T-helper 1 cell treated with Interleukin-12 subunit alpha and Interleukin-12 subunit beta and Interleukin-4 antibody, amounts not matched to agents 30 μg/mL and 1 μg/mL, for 36 hours (primary cell): ENCODE measurements around the gene WNT3.

Experiments
- H3K27ac Mint-ChIP-seq: one replicate; pipeline ENCODE4 v1.8.0; 2021; ENCODE audit warnings: mild to moderate bottlenecking, mixed read lengths
- H3K27me3 Mint-ChIP-seq: one replicate; pipeline ENCODE4 v1.8.0; 2021; ENCODE audit warnings: low read depth, mixed read lengths
- H3K36me3 Mint-ChIP-seq: one replicate; pipeline ENCODE4 v1.8.0; 2021; ENCODE audit warnings: low read depth, mixed read lengths
- H3K4me1 Mint-ChIP-seq: one replicate; pipeline ENCODE4 v1.8.0; 2021; ENCODE audit warnings: low read depth, mixed read lengths
- H3K4me3 Mint-ChIP-seq: one replicate; pipeline ENCODE4 v1.8.0; 2021; ENCODE audit warnings: mild to moderate bottlenecking, moderate library complexity, mixed read lengths
- H3K9me3 Mint-ChIP-seq: one replicate; pipeline ENCODE4 v1.8.0; 2021; ENCODE audit warnings: mixed read lengths

WNT3 gene

DNA sequence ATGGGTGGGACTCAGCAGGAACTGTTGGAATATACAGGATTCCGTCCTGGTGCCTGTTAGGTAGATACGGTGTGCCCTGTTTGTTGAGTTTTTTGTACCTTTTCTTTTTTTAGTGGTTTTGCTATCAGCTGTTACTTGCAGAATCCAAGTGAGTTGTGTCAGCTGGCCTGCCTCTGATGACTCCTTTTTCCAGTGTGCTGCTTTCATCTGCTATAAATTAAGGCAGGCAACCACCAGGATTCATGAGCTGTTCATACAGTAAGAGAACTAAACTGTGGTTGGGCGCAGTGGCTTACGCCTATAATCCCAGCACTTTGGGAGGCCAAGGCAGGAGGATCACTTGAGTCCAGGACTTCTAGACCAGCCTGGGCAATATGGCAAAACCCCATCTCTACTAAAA is 79.9 kb downstream of the WNT3 start:
- Mint-ChIP-seq H3K9me3 (no peaks in the 10 kb centered on the region), H3K4me3 (no peak overlapping the region), H3K36me3 (peaks cover 5% of the 10 kb centered on the region), H3K4me1 (no peaks in the 10 kb centered on the region), H3K27ac (no peak overlapping the region), H3K27me3 (no peaks in the 10 kb centered on the region)

DNA sequence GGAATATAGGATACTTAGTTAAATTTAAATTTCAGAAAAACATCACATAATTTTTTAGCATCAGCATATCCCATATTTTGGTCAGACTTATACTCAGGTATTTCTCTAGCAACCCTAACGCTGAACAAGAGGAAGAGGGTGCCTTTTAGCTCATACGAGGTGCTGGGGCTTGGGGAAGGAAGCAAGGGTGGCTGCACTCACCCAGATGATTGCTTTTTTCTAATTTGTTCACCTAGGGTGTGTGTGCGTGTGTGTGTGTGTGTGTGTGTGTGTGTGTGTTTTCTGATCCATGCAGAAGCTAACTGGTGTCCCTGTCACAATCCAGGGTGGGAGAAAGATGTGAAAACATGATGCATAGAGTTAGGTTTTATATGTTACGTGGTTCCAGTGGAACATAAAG is 81.2 kb downstream of the WNT3 start:
- no peaks in the 10 kb centered on the region for H3K27me3 Mint-ChIP-seq
- no peaks in the 10 kb centered on the region for H3K4me1 Mint-ChIP-seq
- H3K9me3 Mint-ChIP-seq: no peaks in the 10 kb centered on the region
- H3K4me3 Mint-ChIP-seq: no peak overlapping the region
- peaks cover 9% of the 10 kb centered on the region for H3K36me3 Mint-ChIP-seq
- no peak overlapping the region for H3K27ac Mint-ChIP-seq

DNA sequence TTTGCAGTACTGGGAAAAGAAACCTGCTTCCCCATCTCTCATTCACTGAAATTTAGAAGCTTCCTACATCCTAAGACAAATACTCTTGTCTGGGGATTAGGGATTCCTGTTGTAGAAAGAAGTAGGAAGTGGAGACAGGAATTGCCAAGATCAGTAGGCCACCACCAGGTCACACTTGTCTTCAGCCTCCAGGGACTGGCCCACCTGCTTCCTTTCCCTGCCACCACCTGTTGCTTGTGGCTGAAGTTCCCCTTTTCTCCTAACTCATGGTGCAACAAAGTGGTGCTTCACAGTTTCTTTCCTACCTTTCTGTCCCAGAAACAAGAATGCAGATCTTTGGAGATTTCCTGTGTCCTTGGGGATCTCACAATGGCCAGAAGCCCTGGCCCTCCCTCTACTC is 82.4 kb downstream of the WNT3 start:
- H3K27me3 Mint-ChIP-seq: no peaks in the 10 kb centered on the region
- H3K4me1 Mint-ChIP-seq: no peaks in the 10 kb centered on the region
- no peak overlapping the region for H3K4me3 Mint-ChIP-seq
- H3K27ac Mint-ChIP-seq: no peak overlapping the region
- peaks cover 12% of the 10 kb centered on the region for H3K36me3 Mint-ChIP-seq
- no peaks in the 10 kb centered on the region for H3K9me3 Mint-ChIP-seq

DNA sequence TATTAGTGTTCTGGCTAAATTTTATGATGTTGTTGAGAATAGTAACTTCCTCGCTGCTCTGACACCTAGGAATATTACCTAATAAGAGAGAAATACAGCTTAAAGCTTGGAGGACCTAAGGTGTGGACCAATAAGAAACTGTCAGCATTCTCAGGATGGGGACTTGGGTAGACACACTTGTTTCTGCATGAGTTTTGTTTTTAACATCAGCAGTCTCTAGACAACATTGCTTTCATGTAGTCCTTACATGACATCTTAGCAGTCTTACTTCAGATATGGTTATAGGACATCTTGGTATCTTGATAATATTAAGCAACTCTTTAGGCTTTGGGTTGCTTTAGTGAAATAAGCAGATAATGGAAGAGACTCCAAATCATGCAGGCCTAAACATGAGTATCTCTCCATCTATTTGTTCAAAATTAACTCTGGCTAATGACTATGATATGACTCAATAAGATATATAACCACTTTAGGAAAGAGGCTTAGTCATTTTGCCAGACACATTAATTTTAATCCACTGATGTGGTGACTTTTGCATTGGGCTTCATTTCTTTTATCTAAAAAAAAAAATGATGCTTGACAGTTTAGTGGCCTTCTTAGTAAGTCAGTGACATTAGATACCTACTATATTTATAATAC is 84.5 kb downstream of the WNT3 start:
- Mint-ChIP-seq H3K27ac (no peak overlapping the region), H3K4me3 (no peak overlapping the region), H3K9me3 (no peaks in the 10 kb centered on the region), H3K36me3 (peaks cover 13% of the 10 kb centered on the region), H3K27me3 (no peaks in the 10 kb centered on the region), H3K4me1 (no peaks in the 10 kb centered on the region)

DNA sequence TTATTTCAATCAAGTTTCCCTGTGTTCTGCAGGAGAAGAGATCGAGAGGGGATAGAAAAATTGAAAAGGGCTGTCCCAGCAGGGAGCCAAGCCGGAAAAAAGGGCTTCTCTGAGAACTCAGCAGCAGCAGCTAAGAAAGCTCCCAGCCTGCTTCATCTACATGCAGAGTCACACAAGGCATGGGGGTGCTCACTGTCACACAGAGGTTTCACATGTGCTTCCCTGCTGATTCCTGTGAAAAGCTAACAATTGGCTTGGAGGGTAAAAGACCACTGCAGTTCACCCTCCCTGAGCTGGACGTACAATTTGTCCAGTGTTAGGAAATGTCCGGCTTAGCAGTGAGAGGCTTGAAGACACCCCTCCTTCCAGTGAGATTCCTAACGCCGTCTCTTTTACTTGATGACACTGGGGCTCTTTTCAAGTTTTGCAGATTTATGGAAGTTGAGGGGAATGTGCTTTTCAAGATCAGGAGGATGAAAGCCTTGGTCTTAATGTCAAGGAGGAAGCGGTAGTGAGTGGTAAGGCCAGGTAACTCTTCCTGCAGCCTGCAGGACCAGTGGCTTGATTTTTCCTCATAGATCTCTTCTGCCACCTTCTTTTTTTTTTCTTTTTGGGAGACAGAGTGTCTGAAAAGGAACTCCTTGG is 85.6 kb downstream of the WNT3 start:
- peaks cover 13% of the 10 kb centered on the region for H3K36me3 Mint-ChIP-seq

DNA sequence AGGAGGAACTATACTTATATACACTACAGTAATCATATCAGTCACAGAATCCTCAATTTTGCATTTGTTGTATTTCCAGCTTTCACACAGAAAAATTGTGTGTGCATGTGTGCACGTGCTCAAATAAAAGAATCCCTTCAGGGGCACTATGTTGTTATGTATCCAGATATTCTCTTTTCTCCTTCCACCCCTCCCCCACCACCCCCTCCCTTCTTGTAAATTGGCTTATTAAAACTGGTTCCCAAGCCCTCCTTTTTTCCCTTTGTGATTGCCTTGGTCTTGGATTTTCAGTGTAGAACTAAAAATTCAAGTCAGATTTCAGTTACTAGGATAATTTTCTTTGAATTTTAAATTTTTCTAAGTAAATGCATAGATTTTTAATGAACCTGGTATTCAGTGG is 86.3 kb downstream of the WNT3 start:
- Mint-ChIP-seq H3K9me3 (no peaks in the 10 kb centered on the region), H3K4me1 (no peaks in the 10 kb centered on the region), H3K36me3 (peaks cover 11% of the 10 kb centered on the region), H3K27ac (no peak overlapping the region), H3K4me3 (no peak overlapping the region), H3K27me3 (no peaks in the 10 kb centered on the region)

More for the DNA sequence above, 85.6 kb downstream of the WNT3 start:
- H3K4me1 Mint-ChIP-seq: no peaks in the 10 kb centered on the region
- H3K4me3 Mint-ChIP-seq: no peak overlapping the region
- H3K27ac Mint-ChIP-seq: no peak overlapping the region
- H3K27me3 Mint-ChIP-seq: no peaks in the 10 kb centered on the region
- H3K9me3 Mint-ChIP-seq: no peaks in the 10 kb centered on the region

DNA sequence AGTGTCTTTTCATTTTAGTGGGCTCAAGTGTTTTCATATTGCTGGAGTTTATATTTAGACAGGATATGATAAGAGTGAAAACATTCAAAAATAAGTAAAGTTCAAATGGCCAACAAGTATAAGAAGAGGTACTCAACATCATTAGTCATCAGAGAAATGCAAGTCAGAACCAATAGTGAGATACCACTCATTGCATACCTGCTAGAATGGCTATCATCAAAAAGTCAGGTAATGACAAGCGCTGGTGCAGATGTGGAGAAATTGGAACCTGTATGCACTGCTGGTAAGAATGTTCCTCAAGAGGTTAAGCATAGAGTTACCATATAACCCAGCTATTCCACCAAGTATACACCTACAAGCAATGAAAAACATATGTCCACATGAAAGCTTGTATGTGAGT is 87.8 kb downstream of the WNT3 start:
- Mint-ChIP-seq H3K9me3 (no peaks in the 10 kb centered on the region), H3K4me1 (no peaks in the 10 kb centered on the region), H3K4me3 (no peak overlapping the region), H3K27me3 (no peaks in the 10 kb centered on the region), H3K27ac (no peak overlapping the region), H3K36me3 (peaks cover 11% of the 10 kb centered on the region)

DNA sequence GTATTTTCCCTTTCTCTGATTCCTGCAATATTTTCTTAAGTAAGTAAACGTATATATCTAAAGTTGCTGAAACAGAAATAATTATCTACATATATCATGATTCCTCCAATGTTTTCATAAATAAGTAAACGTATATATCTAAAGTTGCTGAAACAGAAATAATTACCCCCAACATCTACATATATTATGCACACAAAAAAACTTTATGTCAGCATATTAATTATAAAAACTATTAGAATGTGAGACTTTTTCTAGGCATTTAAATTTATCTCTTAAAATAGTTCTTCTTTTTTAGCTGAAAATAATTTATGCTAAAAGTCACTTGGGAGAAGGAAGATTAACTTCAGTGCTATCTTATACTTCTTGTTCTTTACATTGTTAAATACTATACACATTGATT is 88.5 kb downstream of the WNT3 start:
- no peak overlapping the region for H3K27ac Mint-ChIP-seq
- no peak overlapping the region for H3K4me3 Mint-ChIP-seq
- no peaks in the 10 kb centered on the region for H3K9me3 Mint-ChIP-seq
- H3K4me1 Mint-ChIP-seq: no peaks in the 10 kb centered on the region
- H3K27me3 Mint-ChIP-seq: no peaks in the 10 kb centered on the region
- peaks cover 11% of the 10 kb centered on the region for H3K36me3 Mint-ChIP-seq

DNA sequence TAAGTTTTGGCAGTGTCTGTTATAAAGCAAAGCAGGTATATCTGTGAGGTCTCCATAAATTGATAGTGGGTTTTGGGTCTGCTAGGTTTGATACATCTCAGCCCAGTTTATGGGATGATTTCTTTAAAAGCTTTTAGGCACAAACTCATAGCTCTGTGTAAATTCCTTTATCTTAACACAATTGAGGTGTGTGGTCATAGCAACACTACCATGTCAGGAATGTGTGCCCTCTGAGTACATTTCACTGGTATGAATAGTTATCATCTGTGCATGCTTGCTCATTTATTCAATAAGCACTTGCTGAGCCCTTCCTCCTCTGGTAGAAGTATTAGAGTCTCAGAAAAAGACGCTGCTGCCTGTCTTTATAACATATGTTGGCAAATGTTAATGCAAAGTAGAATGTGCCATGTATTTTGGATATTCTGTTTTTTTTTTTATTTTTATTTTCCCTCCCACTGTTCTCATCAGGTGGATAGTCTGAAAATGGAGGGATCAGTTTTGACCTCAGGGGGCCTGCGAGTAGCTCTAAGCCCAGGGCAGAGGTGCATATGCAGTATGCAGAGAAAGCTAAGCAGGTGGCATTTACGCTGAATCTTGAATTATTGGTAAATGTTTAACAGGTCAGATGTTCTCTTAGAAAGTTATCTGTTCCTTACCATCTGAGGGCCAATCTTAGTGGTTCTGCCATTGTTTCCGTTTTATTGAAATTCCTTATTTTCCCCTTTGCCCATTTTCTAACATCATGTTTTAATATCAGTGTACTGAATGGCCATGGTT is 90.7 kb downstream of the WNT3 start:
- Mint-ChIP-seq H3K36me3 (peaks cover 11% of the 10 kb centered on the region), H3K27ac (no peak overlapping the region), H3K9me3 (no peaks in the 10 kb centered on the region), H3K27me3 (no peaks in the 10 kb centered on the region), H3K4me1 (no peaks in the 10 kb centered on the region), H3K4me3 (no peak overlapping the region)

DNA sequence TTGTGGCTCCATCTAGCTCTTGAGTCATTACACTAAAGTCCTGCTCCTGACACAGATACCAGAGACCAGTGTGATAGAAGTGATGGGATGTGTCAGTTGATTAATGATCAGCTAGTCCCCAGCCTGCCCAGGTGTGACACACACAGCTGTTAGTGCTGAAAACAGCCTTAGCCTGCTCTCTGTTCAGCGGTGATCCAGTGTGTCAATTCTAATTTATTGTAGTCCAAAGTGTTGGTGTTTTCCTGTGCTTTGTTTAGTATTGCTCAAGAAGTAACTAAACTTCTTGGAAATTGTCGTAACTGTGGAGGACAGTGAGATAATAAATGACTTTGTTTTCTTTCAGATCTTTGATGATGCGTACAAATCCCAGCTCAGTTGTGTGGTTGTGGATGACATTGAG is 92.3 kb downstream of the WNT3 start:
- H3K27me3 Mint-ChIP-seq: no peaks in the 10 kb centered on the region
- no peak overlapping the region for H3K27ac Mint-ChIP-seq
- H3K36me3 Mint-ChIP-seq: peaks cover 11% of the 10 kb centered on the region
- H3K4me3 Mint-ChIP-seq: no peak overlapping the region
- no peaks in the 10 kb centered on the region for H3K9me3 Mint-ChIP-seq
- H3K4me1 Mint-ChIP-seq: no peaks in the 10 kb centered on the region

DNA sequence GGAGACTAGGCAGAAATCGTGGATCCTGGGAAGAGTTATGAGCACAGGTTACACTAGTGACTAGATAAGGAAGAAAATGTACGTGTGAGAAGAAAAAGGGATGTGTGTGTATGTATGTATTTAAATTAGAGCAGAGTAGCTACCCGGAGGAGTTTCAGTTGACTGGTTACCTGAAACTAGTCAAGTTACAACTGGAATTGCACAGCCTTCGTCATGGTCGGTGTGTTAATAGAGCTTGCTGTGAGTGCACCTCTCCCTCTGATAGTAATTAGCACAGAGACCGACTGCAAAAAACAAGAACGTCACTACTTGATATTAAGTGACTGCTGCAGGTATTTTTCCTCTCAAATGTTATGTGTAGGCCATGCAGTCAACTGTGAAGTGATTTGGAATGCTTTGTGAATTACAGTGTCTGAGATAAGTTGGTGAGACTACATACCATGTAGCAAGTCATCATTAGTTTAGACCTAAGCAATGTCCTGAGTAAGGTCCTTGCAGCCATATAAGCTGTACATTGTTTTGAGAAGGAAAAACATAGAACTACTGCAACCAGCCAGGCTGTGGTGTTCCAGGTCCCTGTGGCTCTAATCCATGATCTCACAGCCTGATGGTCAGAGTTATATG is 95.7 kb downstream of the WNT3 start:
- Mint-ChIP-seq H3K27me3 (no peaks in the 10 kb centered on the region), H3K4me3 (no peak overlapping the region), H3K36me3 (peaks cover 6% of the 10 kb centered on the region), H3K4me1 (no peaks in the 10 kb centered on the region), H3K9me3 (no peaks in the 10 kb centered on the region), H3K27ac (no peak overlapping the region)

DNA sequence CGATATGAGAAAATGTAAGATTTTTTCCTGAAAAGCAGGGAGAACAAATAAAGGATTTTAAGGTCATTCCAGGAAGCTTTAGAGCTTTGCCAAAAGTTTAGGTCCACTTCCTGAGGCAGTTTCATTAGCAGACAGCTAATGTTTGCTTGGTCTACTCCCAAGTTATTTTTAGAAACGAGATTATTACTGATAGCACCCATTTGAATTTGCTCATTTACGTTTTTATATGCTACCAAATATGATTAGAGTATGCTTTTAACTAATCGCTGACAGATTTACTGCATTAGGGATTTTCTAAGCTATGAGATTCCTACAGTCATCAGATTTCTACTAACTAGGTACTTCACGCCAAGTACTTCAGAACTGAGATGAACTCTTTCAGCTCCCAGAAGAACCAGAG is 98.1 kb downstream of the WNT3 start:
- Mint-ChIP-seq H3K27ac (no peak overlapping the region), H3K9me3 (no peaks in the 10 kb centered on the region), H3K4me3 (no peak overlapping the region), H3K27me3 (no peaks in the 10 kb centered on the region), H3K36me3 (peaks cover 9% of the 10 kb centered on the region), H3K4me1 (no peaks in the 10 kb centered on the region)

DNA sequence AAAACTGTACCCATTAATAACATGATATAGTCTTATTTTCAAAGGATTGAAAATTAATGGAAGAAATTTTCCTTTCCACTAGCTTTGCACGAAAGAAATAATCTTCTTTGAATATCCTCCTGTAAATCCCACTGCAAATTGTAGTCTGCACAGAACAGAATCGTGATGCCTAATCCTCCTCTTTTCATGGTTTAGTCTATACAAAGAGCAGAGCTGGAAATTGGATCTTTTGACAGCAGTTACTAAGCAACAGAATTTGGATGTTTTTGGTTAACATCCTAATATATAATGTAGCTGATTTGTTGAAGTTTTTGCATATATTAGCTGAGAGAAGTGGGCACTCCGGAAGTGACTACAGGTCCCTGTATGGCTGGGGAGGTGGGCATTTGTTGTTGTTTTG is 98.6 kb downstream of the WNT3 start:
- Mint-ChIP-seq H3K36me3 (peaks cover 9% of the 10 kb centered on the region), H3K27ac (no peak overlapping the region), H3K27me3 (no peaks in the 10 kb centered on the region), H3K4me1 (no peaks in the 10 kb centered on the region), H3K4me3 (no peak overlapping the region), H3K9me3 (no peaks in the 10 kb centered on the region)

DNA sequence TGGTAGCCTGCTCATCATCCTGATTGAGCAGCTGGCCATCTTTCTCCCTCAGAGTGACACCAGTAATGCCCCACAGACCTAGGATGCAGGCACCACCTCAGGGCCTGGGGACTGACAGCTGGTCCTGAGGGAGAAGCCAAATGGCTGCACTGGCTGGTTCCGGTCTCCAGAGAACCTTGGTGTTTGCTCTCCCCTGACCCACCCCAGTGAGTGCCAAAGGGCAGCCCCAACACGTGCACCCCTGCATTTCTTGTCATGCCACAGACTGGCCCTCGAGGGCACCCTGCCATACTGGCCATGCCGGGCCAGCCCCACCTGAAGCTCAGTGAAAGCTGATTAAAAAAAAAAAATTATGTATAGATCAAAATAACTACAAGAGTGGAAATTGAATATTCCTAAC is 100.5 kb downstream of the WNT3 start:
- peaks cover 15% of the 10 kb centered on the region for H3K36me3 Mint-ChIP-seq
- H3K4me1 Mint-ChIP-seq: peaks cover 7% of the 10 kb centered on the region
- H3K27ac Mint-ChIP-seq: no peak overlapping the region
- no peak overlapping the region for H3K4me3 Mint-ChIP-seq
- no peaks in the 10 kb centered on the region for H3K9me3 Mint-ChIP-seq
- H3K27me3 Mint-ChIP-seq: no peaks in the 10 kb centered on the region
